BE2C (cell line): ENCODE measurements around the gene CSPG4.

Experiments used
- DNase-seq: peaks from one replicate; pipeline ENCODE4 v3.0.0-alpha.2; 2020
- H3K27me3 ChIP-seq: fragments of 250-450 bp; sonication (Bioruptor Pico); 2 replicates; pipeline ENCODE4 v1.5.1; 2020; ENCODE audit warnings: mild to moderate bottlenecking
- H3K36me3 ChIP-seq: fragments of 250-450 bp; sonication (Bioruptor Pico); 2 replicates; pipeline ENCODE4 v1.5.1; 2020; ENCODE audit warnings: mild to moderate bottlenecking
- H3K4me1 ChIP-seq: fragments of 250-450 bp; sonication (Bioruptor Pico); 2 replicates; pipeline ENCODE4 v1.5.1; 2020
- H3K4me3 ChIP-seq: 2 replicates; pipeline ENCODE4 v1.5.1; 2011; ENCODE audit warnings: low read depth, low read length
- H3K9me3 ChIP-seq: fragments of 250-450 bp; sonication (Bioruptor Pico); 2 replicates; pipeline ENCODE4 v1.5.1; 2020
- CTCF ChIP-seq: IDR thresholded peaks from 2 replicates; pipeline ENCODE4 v1.5.1; 2012; ENCODE audit warnings: mild to moderate bottlenecking, low read depth, low read length

Gene CSPG4

GRCh38 chr15:75649045-75649761, 63.4 kb downstream of the CSPG4 start:
- H3K9me3 ChIP-seq, result no peaks in the 10 kb centered on the region
- H3K4me1 ChIP-seq, result no peaks in the 10 kb centered on the region
- DNase-seq, result no peak
- H3K27me3 ChIP-seq, result no peaks in the 10 kb centered on the region
- TF ChIP-seq CTCF, result no peak
- no peak overlapping the region for H3K4me3 ChIP-seq
- no peaks in the 10 kb centered on the region for H3K36me3 ChIP-seq

- Histone ChIP-seq H3K36me3 (no peaks in the 10 kb centered on the region), H3K9me3 (no peaks in the 10 kb centered on the region), H3K4me3 (peak overlapping the region; percentile 86), H3K27me3 (no peaks in the 10 kb centered on the region), H3K4me1 (no peaks in the 10 kb centered on the region)
- DNase-seq, result no peak
- no peak for TF ChIP-seq CTCF
These were observed 64.3 kb downstream of the CSPG4 start for GRCh38 chr15:75648156-75649000.

GRCh38 chr15:75647370-75648155, 65.1 kb downstream of the CSPG4 start, which contains the start of gene SNX33:
TSS of gene SNX33 (plus strand) at chr15:75647912. CDS start at chr15:75649103, 1,191 bp downstream.
- Histone ChIP-seq H3K27me3 (no peaks in the 10 kb centered on the region), H3K4me3 (peak within 1 kb of the TSS; percentile 86), H3K36me3 (no peaks in the 10 kb centered on the region), H3K9me3 (no peaks in the 10 kb centered on the region), H3K4me1 (no peaks in the 10 kb centered on the region)
- peak; percentile 61 for TF ChIP-seq CTCF
- DNase-seq, result peak; percentile 75

- H3K27me3 ChIP-seq, result no peaks in the 10 kb centered on the region
- no peak for DNase-seq
- H3K36me3 ChIP-seq, result no peaks in the 10 kb centered on the region
- peak overlapping the region; percentile 86 for H3K4me3 ChIP-seq
- H3K9me3 ChIP-seq, result no peaks in the 10 kb centered on the region
- H3K4me1 ChIP-seq, result no peaks in the 10 kb centered on the region
- no peak for TF ChIP-seq CTCF
These were observed 65.7 kb downstream of the CSPG4 start for GRCh38 chr15:75646944-75647364.

- Histone ChIP-seq H3K36me3 (no peaks in the 10 kb centered on the region), H3K4me1 (no peaks in the 10 kb centered on the region), H3K9me3 (no peaks in the 10 kb centered on the region), H3K27me3 (no peaks in the 10 kb centered on the region), H3K4me3 (peak overlapping the region; percentile 86)
- DNase-seq, result no peak
- no peak for TF ChIP-seq CTCF
These were observed 66.3 kb downstream of the CSPG4 start for GRCh38 chr15:75646112-75646943.
